ENCODE measurements around the gene CNIH2.

DNA sequence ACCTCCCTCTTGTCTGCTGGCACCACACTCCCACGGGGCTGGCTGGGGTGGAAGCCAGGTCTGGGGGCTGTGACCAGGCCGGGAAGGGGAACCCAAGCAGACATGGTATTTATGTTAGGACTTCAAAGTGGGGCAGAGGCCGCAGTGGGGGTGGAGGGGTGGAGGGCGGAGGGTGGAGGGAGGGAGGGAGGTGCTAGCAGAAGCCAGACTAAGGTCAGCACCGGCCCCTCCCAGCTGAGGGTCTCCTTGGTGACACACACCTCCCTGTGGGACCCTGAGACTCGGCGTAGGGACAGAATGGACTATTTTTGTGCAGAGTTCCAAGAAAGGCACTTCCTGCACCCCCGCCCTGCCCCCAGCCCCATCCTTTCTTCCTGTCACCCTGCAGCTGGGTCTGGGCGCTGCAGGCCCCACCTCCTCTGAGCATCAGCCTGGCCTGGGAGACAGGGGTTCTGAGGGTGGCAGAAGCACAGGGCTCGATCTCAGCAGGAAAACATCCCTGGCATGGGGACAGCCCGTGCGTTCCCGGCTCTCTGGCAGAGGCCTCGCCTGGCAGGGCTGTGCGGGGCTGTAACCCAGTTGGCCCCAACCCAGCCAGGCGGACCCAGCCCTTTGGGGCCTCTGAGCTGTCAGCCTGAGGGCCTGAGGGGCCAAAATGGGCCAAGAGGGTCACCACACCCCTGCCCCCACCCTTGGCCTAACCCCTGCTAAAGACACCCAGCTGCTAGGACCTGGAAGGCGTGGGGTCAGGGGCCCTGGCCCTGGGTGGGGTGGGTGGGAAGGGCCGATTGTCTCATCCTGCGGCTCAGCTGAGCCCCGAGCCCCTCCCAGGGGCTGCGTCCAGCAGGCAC, 48.5 kb downstream of the CNIH2 start:
- TF ChIP-seq, protein P1, sequence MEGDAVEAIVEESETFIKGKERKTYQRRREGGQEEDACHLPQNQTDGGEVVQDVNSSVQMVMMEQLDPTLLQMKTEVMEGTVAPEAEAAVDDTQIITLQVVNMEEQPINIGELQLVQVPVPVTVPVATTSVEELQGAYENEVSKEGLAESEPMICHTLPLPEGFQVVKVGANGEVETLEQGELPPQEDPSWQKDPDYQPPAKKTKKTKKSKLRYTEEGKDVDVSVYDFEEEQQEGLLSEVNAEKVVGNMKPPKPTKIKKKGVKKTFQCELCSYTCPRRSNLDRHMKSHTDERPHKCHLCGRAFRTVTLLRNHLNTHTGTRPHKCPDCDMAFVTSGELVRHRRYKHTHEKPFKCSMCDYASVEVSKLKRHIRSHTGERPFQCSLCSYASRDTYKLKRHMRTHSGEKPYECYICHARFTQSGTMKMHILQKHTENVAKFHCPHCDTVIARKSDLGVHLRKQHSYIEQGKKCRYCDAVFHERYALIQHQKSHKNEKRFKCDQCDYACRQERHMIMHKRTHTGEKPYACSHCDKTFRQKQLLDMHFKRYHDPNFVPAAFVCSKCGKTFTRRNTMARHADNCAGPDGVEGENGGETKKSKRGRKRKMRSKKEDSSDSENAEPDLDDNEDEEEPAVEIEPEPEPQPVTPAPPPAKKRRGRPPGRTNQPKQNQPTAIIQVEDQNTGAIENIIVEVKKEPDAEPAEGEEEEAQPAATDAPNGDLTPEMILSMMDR (conservative IDR thresholded peaks at IDR 0.05 in 1 of 2, IDR thresholded peaks at IDR 0.05 in 1 of 2; ENCODE audit: low read depth in 1 of 2, low read length in 2 of 2) = no peak
- no peak for TF ChIP-seq EZH2 (IDR thresholded peaks at IDR 0.05; ENCODE audit: low read length, missing control alignments)

Data from fibroblast of lung (primary cell).